ENCODE results near the gene NID1.

GRCh38 chr1:236112332-236112627, 47.4 kb upstream of the NID1 start:
- TF ChIP-seq POLR2AphosphoS5 (IDR thresholded peaks at IDR 0.05; ENCODE audit: borderline replicate concordance, low read depth, low read length) (no peak), EZH2 (IDR thresholded peaks at IDR 0.05) (no peak)

All from SK-N-MC (cell line).